HepG2 (cell line): ENCODE data around the gene ARL11. TPM values are rescaled to one million over a fixed set of nuclear protein-coding genes. Genes with fewer than 3 reads are reported as not detected.

Experiments used
- ATAC-seq: fragments of 200-7000 bp; cut with Tn5 transposase; 3 replicates; pipeline ENCODE4 v1.9.1; 2020; ENCODE audit warnings: mild to moderate bottlenecking, moderate library complexity
- BruUV-seq: library from RNA; stranded (reverse); fragments of 400-500 nt; replicated peaks from 2 replicates; lab custom pipeline; 2021; lab: Mats Ljungman, UMichigan
- CTCF ChIA-PET: fragments of 300-600 bp; formaldehyde crosslinking; extraction: SDS; loops from one replicate; lab custom pipeline; 2021; ENCODE audit warnings: low total read pairs, inconsistent platforms, low intra/inter-chr PET ratio; lab: Yijun Ruan, JAX
- POLR2A ChIA-PET: fragments of 350-600 bp; sonication (Branson Sonifier 250); formaldehyde crosslinking; loops from one replicate; lab custom pipeline; 2020; ENCODE audit warnings: antibody characterized with exemption, inconsistent platforms; lab: Yijun Ruan, JAX
- DNase-seq: peaks from one replicate; pipeline ENCODE4 v3.0.0-alpha.2; 2015; ENCODE audit warnings: low spot score
- FAIRE-seq: peaks from 3 replicates; lab custom pipeline; 2011; peaks lifted over from hg19 to GRCh38; lab: Jason Lieb, UNC
- H2AFZ ChIP-seq: one replicate; pipeline ENCODE4 v1.6.1; 2011; ENCODE audit warnings: low read length, inconsistent platforms
- H3K27ac ChIP-seq: fragments of 300-600 bp; 3 replicates; pipeline ENCODE4 v1.8.0; 2011; ENCODE audit warnings: mixed run types, mild to moderate bottlenecking, mixed read lengths, low read length, inconsistent platforms; ENCODE audit not compliant: insufficient read depth; ENCODE audit errors: extremely low read length
- H3K27me3 ChIP-seq, 2 experiments: fragments of 200-600 bp in 1 of 2; 2 replicates in 1 of 2; 3 replicates in 1 of 2; pipeline versions ENCODE4 v1.6.0 to v1.8.0; 2011; ENCODE audit warnings: low read length in 2 of 2, mild to moderate bottlenecking in 2 of 2, moderate library complexity in 2 of 2, inconsistent platforms in 1 of 2; ENCODE audit not compliant: insufficient read depth in 2 of 2, control insufficient read depth in 1 of 2
- H3K36me3 ChIP-seq, 2 experiments: fragments of 200-600 bp in 1 of 2; replicated peaks in 1 of 2; 2 replicates in 1 of 2; 3 replicates in 1 of 2; pipeline versions ENCODE4 v1.5.1 to v1.8.0; 2011; ENCODE audit warnings: low read length in 2 of 2, inconsistent platforms in 1 of 2; ENCODE audit not compliant: insufficient read depth in 2 of 2, control insufficient read depth in 1 of 2
- H3K4me1 ChIP-seq: 2 replicates; pipeline ENCODE4 v1.5.1; 2012; ENCODE audit warnings: low read length, inconsistent platforms; ENCODE audit not compliant: insufficient read depth
- H3K4me2 ChIP-seq: 2 replicates; pipeline ENCODE4 v1.6.0; 2011; ENCODE audit warnings: low read depth, low read length, inconsistent platforms
- H3K4me3 ChIP-seq, 3 experiments: fragments of 200-600 bp in 1 of 3; sonication (generic), shearing (Covaris generic) in 1 of 3; replicated peaks in 1 of 3; 2 replicates each; pipeline ENCODE4 v1.5.1; 2011 to 2016; ENCODE audit warnings: low read length in 3 of 3, inconsistent platforms in 2 of 3, low read depth in 2 of 3, mild to moderate bottlenecking in 2 of 3, control low read depth in 1 of 3, mixed read lengths in 1 of 3; ENCODE audit not compliant: insufficient read depth in 1 of 3
- H3K79me2 ChIP-seq: one replicate; pipeline ENCODE4 v1.6.1; 2011; ENCODE audit warnings: low read length, inconsistent platforms; ENCODE audit not compliant: insufficient read depth
- H3K9ac ChIP-seq: 2 replicates; pipeline ENCODE4 v1.6.0; 2011; ENCODE audit warnings: mild to moderate bottlenecking, low read depth, low read length, inconsistent platforms; ENCODE audit not compliant: insufficient read depth
- H3K9me3 ChIP-seq: 2 replicates; pipeline ENCODE4 v1.5.1; 2012; ENCODE audit warnings: mild to moderate bottlenecking, low read length
- H4K20me1 ChIP-seq: 2 replicates; pipeline ENCODE4 v1.6.0; 2011; ENCODE audit warnings: inconsistent platforms, mild to moderate bottlenecking, low read length, moderate library complexity; ENCODE audit not compliant: insufficient read depth
- GZF1 ChIP-seq: sonication (generic); formaldehyde crosslinking; IDR thresholded peaks from 2 replicates; pipeline ENCODE4 v1.5.1; 2020; ENCODE audit warnings: mild to moderate bottlenecking, missing genetic modification reagents
- NFE2L2 ChIP-seq: fragments of 150-350 bp; IDR thresholded peaks from 2 replicates; pipeline ENCODE4 v1.6.1; 2014; ENCODE audit warnings: low read length
- RAD21 ChIP-seq: fragments of 450-650 bp; formaldehyde crosslinking; IDR thresholded peaks from 2 replicates; pipeline ENCODE4 v1.5.0; 2020; ENCODE audit warnings: mild to moderate bottlenecking
- SAP130 ChIP-seq: IDR thresholded peaks from 2 replicates; pipeline ENCODE4 v1.6.1; 2016; ENCODE audit warnings: low read depth
- STAG1 ChIP-seq: sonication (generic); formaldehyde crosslinking; IDR thresholded peaks from 2 replicates; pipeline ENCODE4 v1.4.0; 2020; ENCODE audit warnings: missing genetic modification reagents
- XRCC5 ChIP-seq: fragments of 200-400 bp; formaldehyde crosslinking; optimal IDR thresholded peaks from 2 replicates; pipeline ENCODE3; 2017; ENCODE audit warnings: mild to moderate bottlenecking, low read length
- ZNF143 ChIP-seq: sonication (generic); formaldehyde crosslinking; IDR thresholded peaks from 2 replicates; pipeline ENCODE4 v1.4.0; 2020; ENCODE audit warnings: missing genetic modification reagents
- ZNF34 ChIP-seq: sonication (generic); formaldehyde crosslinking; IDR thresholded peaks from 2 replicates; pipeline ENCODE4 v1.4.0; 2020; ENCODE audit warnings: mild to moderate bottlenecking, missing genetic modification reagents, borderline replicate concordance
- ZNF652 ChIP-seq: IDR thresholded peaks from 2 replicates; pipeline ENCODE4 v1.6.1; 2016; ENCODE audit warnings: low read depth, borderline replicate concordance
- ZNF724P ChIP-seq: sonication (generic); formaldehyde crosslinking; IDR thresholded peaks from 2 replicates; pipeline ENCODE4 v1.8.0; 2022; ENCODE audit warnings: missing genetic modification reagents, borderline replicate concordance
- ZNF883 ChIP-seq: sonication (generic); formaldehyde crosslinking; IDR thresholded peaks from 2 replicates; pipeline ENCODE4 v1.5.1; 2020; ENCODE audit warnings: mild to moderate bottlenecking, missing genetic modification reagents; ENCODE audit errors: not compliant biosample characterization
- WGBS: methylation state at CpG from one replicate; pipeline ENCODE4 v1.1.6; 2017; ENCODE audit warnings: low lambda C conversion rate; 5-methylcytosine and 5-hydroxymethylcytosine counted together
- in situ Hi-C: cut with HindIII; loops from 2 replicates; pipeline ENCODE4 v1.10.0; 2017; ENCODE audit warnings: low pct_unique_long_range_greater_than_20kb; ENCODE audit not compliant: extremely low pct_ligation_motif_present
- intact Hi-C: fragments of 100-400 bp; cut with micrococcal nuclease; formaldehyde crosslinking; loops from one replicate; pipeline ENCODE4 v1.10.0; 2022; ENCODE audit not compliant: unreplicated experiment
- polyA plus RNA-seq, 8 experiments: library from polyadenylated mRNA; depleted of rRNA in 3 of 8; stranded (reverse) in 7 of 8; unstranded in 1 of 8; fragments of >200 nt; fragmentation: Illumina TruSeq in 4 of 8; extraction: Trizol in 4 of 8; gene quantifications; 2 replicates each; pipeline versions ENCODE4 v1.2.1 to v1.2.3, GENCODE V29; 2011 to 2016; ENCODE audit warnings: low read depth in 4 of 8, missing spikeins in 1 of 8, mixed read lengths in 1 of 8; ENCODE audit not compliant: insufficient read depth in 1 of 8
- total RNA-seq, 5 experiments: library from RNA; depleted of rRNA; stranded (reverse); fragments of >200 nt; fragmentation: Illumina TruSeq; extraction: Trizol; gene quantifications; 2 replicates each; pipeline ENCODE4 v1.2.3, GENCODE V29; 2016; ENCODE audit warnings: low read depth in 1 of 5
- TF ChIP-seq, protein P1 (sequence below): sonication (generic); formaldehyde crosslinking; IDR thresholded peaks from 2 replicates; pipeline ENCODE4 v1.5.0; 2020; ENCODE audit warnings: mild to moderate bottlenecking, missing genetic modification reagents, moderate library complexity
- TF ChIP-seq, protein P2 (sequence below): sonication (generic); formaldehyde crosslinking; IDR thresholded peaks from 2 replicates; pipeline ENCODE4 v1.5.0; 2020; ENCODE audit warnings: mild to moderate bottlenecking, missing genetic modification reagents
- TF ChIP-seq, protein P3 (sequence below): IDR thresholded peaks from 2 replicates; pipeline ENCODE4 v1.6.1; 2016; ENCODE audit warnings: mild to moderate bottlenecking
- TF ChIP-seq, protein P4 (sequence below): IDR thresholded peaks from 2 replicates; pipeline ENCODE4 v1.6.1; 2018; ENCODE audit warnings: missing genetic modification reagents
- TF ChIP-seq, protein P5 (sequence below): sonication (generic); formaldehyde crosslinking; IDR thresholded peaks from 2 replicates; pipeline ENCODE4 v1.4.0; 2020; ENCODE audit warnings: missing genetic modification reagents

Gene ARL11
- total and polyA plus RNA-seq, 2 of the 13 experiments (the other 11 are each of a cell fraction or from before 2014, with no cell fraction given), result 0.04 to 0.22 TPM

DNA sequence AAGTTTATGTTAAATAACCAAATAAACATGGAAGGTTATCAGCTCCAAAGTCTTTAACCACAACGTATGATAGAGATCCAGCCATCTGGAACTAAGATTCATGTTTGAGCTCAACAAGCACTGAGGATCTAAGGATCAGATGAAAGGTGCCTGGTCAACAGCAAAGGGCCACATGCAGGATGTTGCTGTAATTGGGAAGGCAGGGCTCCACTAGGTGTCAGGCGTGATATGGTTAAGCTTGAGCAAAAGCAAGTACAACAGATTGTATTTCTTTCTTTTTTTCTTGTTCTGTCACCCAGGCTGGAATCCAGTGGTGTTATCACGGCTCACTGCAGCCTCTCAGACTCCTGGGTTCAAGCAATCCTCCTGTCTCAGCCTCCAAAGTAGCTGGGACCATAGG lies 50.9 kb downstream of the ARL11 start:
- Histone ChIP-seq H3K36me3 (peaks cover 1 to 34% of the 10 kb centered on the region in 2 experiments; a peak in 4 of 5 replicates), H3K9me3 (no peaks in the 10 kb centered on the region), H3K4me1 (peaks cover 7% of the 10 kb centered on the region), H3K27me3 (no peaks in the 10 kb centered on the region), H3K4me2 (no peak overlapping the region), H3K9ac (no peak overlapping the region), H4K20me1 (peaks cover 13% of the 10 kb centered on the region), H3K4me3 (no peak overlapping the region), H2AFZ (no peak overlapping the region), H3K27ac (no peak overlapping the region), H3K79me2 (peaks cover 49% of the 10 kb centered on the region)
- CTCF ChIA-PET, result no interaction called here
- intact Hi-C loops (loop anchor here (2.0 kb wide), 1 partner anchor 112 kb away; no protein-coding TSS in a partner anchor), in situ Hi-C loops (loop anchor here (10.0 kb wide), 1 partner anchor 166 kb away; no protein-coding TSS in a partner anchor)
- WGBS, result 70% methylated on average over 3 of the region's 3 CpGs
- peak; percentile 39 for DNase-seq
- no peak for FAIRE-seq
- ATAC-seq, result peak; percentile 76
- no TSS peak for BruUV-seq
- TF ChIP-seq, protein P1, sequence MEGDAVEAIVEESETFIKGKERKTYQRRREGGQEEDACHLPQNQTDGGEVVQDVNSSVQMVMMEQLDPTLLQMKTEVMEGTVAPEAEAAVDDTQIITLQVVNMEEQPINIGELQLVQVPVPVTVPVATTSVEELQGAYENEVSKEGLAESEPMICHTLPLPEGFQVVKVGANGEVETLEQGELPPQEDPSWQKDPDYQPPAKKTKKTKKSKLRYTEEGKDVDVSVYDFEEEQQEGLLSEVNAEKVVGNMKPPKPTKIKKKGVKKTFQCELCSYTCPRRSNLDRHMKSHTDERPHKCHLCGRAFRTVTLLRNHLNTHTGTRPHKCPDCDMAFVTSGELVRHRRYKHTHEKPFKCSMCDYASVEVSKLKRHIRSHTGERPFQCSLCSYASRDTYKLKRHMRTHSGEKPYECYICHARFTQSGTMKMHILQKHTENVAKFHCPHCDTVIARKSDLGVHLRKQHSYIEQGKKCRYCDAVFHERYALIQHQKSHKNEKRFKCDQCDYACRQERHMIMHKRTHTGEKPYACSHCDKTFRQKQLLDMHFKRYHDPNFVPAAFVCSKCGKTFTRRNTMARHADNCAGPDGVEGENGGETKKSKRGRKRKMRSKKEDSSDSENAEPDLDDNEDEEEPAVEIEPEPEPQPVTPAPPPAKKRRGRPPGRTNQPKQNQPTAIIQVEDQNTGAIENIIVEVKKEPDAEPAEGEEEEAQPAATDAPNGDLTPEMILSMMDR (CRISPR knock-in tag), result peak; percentile 66
- TF ChIP-seq GZF1 (CRISPR knock-in tag), result no peak
- TF ChIP-seq NFE2L2, result no peak
- TF ChIP-seq, protein P2, sequence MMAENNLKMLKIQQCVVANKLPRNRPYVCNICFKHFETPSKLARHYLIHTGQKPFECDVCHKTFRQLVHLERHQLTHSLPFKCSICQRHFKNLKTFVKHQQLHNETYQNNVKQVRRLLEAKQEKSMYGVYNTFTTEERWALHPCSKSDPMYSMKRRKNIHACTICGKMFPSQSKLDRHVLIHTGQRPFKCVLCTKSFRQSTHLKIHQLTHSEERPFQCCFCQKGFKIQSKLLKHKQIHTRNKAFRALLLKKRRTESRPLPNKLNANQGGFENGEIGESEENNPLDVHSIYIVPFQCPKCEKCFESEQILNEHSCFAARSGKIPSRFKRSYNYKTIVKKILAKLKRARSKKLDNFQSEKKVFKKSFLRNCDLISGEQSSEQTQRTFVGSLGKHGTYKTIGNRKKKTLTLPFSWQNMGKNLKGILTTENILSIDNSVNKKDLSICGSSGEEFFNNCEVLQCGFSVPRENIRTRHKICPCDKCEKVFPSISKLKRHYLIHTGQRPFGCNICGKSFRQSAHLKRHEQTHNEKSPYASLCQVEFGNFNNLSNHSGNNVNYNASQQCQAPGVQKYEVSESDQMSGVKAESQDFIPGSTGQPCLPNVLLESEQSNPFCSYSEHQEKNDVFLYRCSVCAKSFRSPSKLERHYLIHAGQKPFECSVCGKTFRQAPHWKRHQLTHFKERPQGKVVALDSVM (CRISPR knock-in tag), result peak; percentile 61
- TF ChIP-seq ZNF652 (CRISPR knock-in tag), result peak; percentile 34; the same call in 1 of the 2 replicates
- TF ChIP-seq, protein P3, sequence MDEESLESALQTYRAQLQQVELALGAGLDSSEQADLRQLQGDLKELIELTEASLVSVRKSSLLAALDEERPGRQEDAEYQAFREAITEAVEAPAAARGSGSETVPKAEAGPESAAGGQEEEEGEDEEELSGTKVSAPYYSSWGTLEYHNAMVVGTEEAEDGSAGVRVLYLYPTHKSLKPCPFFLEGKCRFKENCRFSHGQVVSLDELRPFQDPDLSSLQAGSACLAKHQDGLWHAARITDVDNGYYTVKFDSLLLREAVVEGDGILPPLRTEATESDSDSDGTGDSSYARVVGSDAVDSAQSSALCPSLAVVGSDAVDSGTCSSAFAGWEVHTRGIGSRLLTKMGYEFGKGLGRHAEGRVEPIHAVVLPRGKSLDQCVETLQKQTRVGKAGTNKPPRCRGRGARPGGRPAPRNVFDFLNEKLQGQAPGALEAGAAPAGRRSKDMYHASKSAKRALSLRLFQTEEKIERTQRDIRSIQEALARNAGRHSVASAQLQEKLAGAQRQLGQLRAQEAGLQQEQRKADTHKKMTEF, result 0 out of 2 replicates have a peak, but pooled peaks have one; percentile 18
- TF ChIP-seq STAG1 (CRISPR knock-in tag), result peak; percentile 73
- TF ChIP-seq XRCC5, result no peak
- TF ChIP-seq ZNF883 (CRISPR knock-in tag), result no peak
- TF ChIP-seq ZNF143 (CRISPR knock-in tag), result no peak
- TF ChIP-seq SAP130, result peak; percentile 22; the same call in 1 of the 2 replicates
- TF ChIP-seq, protein P4, sequence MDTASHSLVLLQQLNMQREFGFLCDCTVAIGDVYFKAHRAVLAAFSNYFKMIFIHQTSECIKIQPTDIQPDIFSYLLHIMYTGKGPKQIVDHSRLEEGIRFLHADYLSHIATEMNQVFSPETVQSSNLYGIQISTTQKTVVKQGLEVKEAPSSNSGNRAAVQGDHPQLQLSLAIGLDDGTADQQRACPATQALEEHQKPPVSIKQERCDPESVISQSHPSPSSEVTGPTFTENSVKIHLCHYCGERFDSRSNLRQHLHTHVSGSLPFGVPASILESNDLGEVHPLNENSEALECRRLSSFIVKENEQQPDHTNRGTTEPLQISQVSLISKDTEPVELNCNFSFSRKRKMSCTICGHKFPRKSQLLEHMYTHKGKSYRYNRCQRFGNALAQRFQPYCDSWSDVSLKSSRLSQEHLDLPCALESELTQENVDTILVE, result no peak
- TF ChIP-seq, protein P5, sequence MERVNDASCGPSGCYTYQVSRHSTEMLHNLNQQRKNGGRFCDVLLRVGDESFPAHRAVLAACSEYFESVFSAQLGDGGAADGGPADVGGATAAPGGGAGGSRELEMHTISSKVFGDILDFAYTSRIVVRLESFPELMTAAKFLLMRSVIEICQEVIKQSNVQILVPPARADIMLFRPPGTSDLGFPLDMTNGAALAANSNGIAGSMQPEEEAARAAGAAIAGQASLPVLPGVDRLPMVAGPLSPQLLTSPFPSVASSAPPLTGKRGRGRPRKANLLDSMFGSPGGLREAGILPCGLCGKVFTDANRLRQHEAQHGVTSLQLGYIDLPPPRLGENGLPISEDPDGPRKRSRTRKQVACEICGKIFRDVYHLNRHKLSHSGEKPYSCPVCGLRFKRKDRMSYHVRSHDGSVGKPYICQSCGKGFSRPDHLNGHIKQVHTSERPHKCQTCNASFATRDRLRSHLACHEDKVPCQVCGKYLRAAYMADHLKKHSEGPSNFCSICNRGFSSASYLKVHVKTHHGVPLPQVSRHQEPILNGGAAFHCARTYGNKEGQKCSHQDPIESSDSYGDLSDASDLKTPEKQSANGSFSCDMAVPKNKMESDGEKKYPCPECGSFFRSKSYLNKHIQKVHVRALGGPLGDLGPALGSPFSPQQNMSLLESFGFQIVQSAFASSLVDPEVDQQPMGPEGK (CRISPR knock-in tag), result no peak
- TF ChIP-seq ZNF724P (CRISPR knock-in tag), result no peak
- TF ChIP-seq ZNF34 (CRISPR knock-in tag), result no peak
- TF ChIP-seq RAD21 (CRISPR knock-in tag), result 0 out of 2 replicates have a peak, but pooled peaks have one; percentile 13
- POLR2A ChIA-PET, result interaction anchor here (1.0 kb wide), 1 partner anchor 112 kb away, joined by 3 read pairs; no protein-coding TSS in a partner anchor
